GM19372 (cell line): ENCODE data around the gene PRR7.
A peak's percentile ranks its signal among the peaks of the same experiment; 100 is the strongest.

Source experiments
- ATAC-seq: cut with Tn5 transposase; IDR thresholded peaks from one replicate; pipeline ENCODE4 v1.9.1; 2021; ENCODE audit warnings: mild to moderate bottlenecking, low read depth, moderate library complexity; ENCODE audit not compliant: unreplicated experiment

Gene PRR7

DNA sequence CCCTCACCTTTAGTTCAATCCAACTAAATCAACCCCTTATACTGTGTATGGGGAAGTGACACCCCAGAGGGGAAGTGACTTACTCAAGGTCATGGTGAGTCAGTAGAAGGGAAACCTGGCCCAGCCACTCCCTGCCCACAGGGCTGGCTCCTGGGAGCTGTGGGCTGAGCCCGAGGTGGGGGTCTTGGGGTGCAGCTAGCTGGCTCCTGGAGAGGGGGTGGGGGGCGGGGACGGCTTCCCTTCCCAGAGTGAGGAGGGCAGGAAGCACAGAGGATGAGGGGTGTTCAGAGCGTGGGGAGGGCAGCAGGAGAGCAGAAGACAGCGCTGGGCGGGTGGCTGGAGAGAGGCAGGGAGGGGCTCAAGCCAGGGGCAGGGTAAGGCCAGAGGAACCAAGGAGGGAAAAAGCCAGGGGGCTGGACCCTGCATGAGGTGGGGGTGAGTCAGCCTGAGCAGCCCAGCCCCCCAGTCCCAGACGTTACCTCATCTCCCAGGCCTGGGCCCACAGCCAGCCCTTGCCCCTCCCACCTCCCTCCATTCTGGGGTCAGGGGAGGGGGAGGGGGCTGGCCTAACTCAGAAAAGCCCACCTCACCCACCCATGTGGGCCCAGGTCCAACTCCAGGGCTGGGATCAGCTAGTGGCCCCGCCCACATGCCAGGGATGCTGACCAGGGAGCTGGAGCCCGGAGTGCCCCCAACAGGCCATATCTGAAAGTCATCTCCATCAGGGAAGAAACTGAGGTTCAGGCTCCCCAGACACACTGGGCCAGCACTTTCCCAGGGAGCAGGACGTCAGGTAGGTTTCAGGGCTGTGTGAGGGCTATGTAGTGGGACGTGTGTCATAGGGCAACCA, 48.0 kb downstream of the PRR7 start:
- ATAC-seq: no peak

DNA sequence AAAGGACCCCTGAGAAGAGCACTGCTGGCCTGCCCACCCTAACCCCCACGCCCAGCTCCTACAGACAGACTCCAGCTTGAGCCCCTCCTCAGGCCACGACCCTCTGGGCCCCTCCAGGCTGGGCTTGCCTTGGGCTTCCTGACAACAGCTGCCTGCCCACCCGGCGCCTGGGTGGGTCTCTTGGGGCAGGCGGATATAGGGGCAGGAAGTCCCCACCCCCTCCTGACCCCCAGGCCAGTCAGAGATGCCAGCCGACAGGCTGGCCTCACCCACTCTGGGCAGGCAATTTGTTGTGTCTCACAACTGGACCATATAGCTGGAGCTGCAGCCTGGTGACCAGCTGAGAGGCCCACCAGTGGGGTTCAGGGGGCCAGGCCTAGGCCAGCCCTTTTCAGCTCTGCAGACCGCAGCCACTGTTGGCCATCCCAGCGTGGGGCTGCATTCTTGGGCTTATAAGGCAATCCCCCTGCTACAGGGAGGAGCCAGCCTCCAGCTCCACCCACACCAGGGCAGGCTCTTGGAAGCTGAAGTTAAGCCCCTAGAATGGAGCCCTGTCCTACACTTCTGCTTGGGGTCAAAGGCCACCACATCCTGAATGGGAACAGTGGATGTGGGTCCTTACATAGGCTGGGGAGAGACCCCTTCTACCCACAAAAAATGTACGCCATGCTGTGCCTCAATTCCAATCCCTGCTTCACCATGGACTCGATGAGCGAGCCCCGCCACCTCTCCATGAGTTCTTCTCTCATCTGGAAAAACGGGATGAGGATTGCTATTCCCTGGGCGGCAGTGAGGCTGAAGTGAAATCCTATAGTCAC, 48.8 kb downstream of the PRR7 start:
- no peak for ATAC-seq

DNA sequence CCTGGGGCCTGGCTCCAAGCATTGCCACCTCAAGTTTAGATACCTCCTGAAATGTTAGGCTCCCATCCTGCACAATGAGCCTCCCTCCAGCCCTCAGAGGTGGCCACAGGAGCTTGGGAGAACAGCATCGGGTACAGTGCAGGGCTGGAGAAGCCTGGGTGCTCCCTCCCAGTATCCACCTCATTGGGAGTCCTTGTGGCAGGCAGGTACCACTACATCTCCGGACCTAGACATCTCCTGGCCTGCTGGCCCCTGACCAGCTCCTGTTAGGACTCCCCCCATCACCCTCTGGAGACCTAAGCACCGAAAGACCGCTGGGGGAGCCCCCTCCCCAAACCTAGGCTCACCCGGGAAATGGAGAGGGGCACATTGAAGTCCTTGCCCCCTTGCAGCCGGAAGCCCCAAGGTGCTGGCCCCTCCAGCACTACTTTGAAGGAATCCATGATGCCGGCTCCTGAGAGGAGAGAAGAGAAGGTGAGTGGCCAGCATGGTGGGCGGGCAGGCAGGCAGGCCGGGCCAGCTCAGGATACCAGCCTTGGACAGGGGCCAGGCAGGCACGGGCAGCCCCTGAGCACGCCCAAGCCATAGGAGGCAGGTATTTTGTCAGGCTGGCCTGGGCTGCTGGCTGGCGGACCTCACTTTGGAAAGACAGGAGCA, 49.6 kb downstream of the PRR7 start:
- ATAC-seq: no peak

DNA sequence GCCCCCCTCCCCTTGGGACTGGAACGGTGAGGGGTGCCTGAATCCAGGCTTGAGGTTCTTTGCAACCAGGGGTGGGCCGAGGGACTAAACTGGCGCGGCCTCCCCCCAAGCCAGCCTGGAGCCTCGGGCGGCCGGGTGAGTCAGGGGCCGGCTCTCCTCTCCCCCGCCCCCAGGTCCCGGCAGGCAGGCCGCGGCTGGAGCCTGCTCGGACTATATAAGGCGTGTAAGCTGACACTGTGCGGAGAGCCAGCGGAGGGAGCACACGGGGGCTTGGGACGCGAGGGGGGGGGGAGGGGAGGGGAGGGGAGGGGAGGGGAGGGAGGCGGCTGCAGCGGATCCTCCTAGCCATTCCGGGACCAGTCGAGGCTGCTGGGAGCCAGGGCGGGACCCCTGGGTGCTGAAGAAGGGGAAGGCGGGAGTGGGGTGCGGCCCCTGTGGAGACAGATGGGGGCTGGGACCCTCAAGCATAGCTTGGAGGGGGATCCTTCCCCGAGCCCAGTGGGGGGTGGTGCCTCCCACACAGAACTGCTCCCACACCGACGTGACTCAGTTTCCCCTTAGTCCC, 50.2 kb downstream of the PRR7 start:
- ATAC-seq: no peak

DNA sequence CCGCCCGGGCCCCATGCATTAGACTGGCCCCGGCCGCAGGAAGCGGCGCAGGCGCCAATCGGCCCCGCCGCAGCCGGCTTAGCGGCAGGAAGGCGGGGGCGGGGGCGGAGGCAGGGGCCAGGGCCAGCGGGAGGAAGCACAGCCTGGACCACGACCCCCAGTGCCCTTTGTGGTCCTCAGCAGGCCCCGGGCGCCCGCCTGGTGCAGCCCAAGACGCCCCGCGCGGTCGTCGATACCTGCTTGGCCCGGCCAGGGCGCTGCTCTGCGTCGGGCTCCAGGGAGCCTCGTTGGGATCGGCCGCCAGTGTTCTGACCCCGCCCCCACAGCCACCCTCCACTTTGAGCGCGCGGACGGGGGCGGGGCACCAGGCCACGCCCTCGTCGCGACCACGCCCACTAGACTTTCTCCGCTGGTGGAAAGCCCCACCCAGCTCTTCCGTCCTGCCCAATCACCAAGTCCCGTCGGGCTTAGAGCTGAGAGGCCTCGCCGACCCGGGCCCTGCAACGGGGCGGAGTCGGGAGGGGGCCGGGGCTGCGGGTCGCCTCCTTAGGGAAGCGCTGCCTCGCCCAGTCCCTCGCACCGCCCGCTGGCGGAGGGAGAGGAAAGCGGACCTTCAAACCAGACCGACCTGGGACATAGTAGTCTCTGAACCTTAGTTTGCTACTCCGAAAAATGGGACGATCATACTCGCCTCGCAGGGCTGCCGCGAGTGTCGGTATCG, 50.8 kb downstream of the PRR7 start, which contains the start of gene PDLIM7:
Gene PDLIM7 (minus strand): TSS at position 313 of the 721 bp plus-strand sequence. CDS start 1,092 bp downstream, outside the sequence.
- peak; percentile 75 for ATAC-seq

DNA sequence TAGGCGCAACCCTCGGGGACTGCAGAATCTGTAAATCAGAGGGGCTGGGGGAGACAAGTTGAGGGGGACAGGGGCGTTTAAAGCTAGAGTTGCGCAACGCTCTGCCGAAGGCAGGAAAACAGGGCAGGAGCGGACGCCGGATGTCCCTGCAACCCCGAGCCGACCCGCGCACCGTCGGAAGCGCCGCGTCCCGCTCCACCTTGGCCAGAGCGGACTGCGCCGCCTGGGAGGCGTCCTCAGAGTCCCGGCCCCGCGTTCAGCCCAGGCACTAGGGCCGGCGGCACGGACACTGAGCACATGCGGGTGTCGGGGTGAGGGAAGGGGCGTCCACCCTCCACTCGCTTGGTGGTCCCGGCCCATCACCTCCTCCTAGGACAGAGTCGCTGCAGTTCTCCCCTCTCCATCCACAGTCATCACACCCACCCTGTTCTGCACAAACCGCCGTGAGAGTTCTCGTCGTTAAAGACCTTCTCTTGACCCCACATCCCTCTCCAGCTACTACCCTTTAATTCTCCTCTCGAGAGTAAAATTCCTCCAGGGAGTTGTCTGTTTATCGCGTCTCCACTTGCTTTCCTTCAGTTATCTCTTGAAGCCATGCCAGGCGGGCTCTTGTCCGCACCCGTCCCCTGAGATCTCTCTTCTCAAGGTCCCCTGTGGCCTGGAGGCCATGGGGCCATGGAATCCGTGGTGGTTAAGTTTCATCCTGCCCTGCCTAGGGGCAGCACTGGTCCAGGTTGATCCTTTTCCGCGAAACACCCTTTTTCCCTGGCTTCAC, 51.6 kb downstream of the PRR7 start:
- ATAC-seq: no peak

DNA sequence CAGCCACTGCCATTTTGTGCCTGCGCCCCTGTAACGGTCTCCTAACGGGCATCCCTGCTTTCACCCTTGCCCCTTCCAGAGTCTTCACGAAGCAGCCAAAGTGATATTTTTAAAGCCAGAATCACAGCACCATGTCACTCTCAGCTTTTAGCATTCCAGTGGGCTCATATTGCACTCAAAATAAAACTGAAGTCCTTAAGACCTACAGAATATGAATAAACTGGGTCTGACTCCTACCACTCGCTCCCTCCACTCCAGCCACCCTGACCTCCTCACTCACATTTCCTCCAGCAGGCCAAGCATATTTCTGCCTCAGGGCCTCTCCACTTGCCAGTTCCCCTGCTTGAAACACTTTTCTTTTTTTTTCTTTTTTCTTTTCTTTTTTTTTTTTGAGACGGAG, 53.2 kb downstream of the PRR7 start:
- no peak for ATAC-seq

DNA sequence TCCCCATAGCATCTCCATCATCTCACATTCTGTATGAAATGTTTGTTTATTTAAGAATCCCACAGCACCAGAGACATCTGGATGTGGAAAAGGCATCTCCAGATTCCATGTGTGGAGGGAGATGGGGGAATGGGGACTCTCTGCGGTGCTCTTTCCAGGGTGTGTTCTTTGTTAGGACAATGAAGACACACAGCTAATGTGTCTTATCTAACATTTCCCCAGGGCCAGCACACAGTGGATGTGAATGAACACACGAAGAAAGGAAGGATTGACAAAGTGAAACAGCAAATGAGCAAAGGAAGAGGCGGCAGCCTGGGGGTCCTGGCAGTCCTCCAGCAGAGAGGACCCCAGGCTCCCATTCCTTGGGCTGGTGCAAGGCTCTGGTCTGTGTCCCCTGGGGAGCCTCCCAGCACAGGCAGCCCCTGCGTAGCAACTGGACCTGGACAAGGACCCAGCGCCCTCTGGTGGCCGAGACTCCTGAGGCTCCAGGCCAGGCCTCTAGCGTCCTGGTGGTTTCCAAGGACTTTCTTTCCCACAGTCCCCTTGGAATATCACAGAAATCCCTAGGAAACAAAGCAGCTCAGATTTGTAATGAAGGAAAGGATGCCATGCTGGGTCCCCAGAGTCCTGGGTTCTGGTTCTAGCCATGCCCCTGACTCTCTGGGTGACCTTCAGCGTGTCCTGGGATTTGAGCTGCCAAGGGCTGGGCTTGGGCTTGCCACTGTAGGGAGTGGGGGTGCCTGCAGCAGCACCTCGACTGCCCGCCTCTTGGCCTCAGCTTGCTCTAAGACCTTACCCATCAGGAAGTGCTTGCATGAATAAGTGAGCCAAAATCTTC, 54.3 kb downstream of the PRR7 start:
- ATAC-seq: no peak

DNA sequence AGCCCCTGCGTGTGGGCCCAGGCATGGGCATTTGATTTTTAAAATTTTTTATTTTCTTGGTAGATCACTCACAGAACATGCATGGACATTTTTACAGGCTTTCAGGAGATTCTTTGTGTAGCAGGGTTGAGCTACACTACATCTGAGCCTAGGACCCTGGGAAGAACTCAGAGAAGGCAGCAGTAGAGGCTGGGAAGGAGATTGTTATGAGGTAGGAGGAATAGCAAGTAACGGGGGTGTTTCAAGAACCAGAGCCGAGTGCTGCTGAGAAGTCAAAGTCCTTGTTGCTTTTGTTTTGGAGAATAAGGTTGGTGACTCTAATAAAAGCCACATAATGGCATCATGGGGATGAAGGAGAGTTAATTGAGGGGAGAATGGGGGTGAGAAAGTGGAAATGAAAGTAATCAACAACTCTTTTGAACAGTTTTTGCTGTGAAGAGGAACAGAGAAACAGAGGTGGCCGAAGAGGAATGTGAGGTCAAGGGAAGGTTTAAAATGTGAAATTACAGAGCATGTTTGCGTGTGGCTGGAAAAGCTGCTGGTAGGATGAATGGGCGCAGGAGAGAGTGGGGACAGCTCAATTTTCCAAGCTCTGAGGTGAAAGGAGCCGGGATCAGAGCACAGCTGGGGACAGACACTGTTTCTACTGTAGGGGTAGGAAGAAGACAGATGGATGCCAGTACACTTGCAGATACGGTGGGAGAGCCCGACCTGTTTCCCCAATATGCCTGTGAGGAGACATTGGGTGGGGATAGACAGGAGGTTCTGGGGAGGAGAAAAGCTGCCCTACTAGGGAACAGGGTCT, 55.5 kb downstream of the PRR7 start:
- ATAC-seq: no peak

DNA sequence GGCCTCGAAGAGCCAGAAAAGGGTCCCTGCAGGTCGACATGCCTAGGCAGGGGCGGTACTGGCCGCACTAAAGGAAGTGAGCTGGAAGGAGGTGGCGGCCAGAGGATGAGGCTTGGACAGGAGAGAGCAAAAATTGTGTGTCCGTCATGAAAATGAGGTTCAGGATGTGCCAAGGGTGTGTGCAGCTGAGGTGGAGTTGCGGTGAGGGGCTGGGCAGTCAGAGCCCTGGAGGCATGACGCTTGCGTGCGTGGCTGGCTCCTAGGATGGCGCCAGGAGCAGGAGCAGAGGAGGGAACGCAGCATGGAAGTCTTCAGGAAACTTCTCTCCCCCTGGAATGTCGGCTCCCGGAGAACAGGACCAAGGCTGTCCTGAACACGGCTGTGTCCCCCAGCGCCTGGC, 56.3 kb downstream of the PRR7 start:
- no peak for ATAC-seq

DNA sequence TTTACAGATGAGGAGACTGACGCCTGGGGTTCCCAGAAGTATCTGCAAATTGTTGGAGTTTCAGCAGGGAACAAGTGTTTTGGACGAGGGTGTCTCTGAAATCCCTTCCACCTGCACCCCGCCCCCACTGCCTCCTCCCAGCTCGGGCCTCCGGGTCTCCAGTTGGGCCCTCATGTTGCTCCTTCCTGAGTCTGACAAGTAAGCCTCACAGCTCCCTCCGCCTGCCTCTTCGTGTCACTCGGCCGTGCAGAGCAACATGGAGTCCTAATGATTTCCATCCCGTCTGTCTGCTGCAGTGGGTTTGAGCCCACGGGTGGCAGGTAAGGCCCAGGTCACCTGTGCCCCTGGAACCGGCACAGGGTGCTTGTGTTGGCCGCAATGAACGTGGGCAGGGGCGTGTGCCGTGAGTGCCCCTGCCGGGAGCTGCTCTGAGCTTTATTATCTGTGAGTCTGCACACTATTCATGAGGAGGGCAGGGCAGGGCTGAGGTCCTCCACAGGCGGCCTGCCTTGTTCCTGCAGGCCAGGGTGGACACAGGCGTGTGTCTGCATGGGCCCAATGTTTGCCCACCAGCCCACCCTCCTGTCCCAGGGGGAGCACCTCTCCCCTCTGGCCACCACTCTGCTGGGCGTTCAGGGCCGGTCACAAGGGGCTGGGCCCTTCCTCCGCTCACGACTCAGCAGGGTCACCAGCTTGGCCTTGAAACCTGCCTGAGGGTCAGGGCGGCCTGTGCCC, 56.9 kb downstream of the PRR7 start:
- no peak for ATAC-seq

DNA sequence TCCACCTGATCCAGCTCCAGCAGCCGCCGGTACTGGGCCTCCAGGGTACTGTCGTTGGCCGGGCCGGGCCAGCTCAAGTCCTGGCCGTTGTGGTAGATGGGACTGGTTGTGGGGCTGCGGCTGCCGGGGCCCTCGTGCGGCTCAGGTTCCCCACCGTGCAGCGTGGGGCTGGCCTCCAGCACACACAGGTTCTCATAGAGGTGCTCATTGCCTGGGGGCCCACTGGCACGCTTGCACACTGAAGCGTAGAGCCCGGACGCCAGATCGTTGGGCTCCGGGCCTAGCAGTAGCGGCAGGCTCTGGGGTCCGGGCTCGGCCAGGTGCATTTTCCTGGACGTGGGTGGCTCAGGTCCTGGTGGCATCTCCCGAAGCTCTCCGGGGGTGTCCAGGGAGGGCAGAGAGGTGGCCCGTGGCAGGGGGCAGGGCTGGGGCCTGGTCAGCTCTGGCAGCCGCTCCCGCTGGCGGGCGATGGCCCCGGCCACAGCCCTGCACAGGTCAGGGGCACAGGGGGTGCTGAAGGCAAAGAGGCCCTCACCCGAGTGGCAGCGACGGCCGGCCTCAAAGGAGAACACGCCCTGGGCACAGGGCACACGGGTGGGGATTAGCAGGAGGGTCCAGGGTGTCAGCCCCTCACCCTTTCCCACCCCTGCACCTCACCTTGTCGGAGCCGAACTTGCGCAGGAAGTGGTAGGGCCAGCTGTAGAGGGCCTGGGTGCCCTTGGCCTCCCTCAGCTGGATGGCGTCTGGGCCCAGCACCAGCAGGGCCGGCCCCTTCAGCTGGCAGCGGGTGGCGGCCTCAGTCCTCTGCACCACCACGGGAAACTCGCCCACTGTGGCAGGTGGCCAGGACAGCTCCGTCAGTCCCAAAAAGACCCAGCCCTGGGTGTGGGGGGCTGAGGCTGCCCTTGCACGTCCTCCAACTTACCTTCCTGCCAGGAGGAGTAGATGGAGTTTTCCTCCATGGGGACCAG, 57.8 kb downstream of the PRR7 start:
- no peak for ATAC-seq

DNA sequence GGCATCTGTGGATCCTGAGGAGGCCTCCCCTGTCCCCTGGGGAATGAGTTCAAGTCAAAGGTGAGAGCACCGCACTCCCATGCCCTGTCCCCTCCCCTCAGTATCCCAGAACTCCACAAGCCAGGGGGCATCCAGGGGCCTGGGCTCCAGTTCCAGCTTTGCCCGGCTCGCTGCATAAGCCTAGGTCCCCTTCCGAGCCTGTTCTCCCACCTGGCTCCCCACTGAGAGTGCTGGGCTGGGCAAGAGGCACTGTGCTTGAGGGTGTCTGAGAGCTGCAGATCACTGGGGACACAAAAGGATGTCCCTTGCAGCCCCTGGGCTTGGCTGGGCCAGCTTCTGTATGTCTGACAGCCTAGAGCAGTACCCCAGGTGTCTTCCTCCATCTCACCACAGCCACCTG, 58.5 kb downstream of the PRR7 start:
- ATAC-seq: no peak
